Sigmoid colon (tissue), 4 donors: Measurements from ENCODE around the gene ACSL5.

Experiments
- EP300 ChIP-seq, 4 donors: sonication (generic); formaldehyde crosslinking; IDR thresholded peaks; one replicate each; pipeline ENCODE4 v1.6.1; 2017; ENCODE audit warnings: antibody characterized with exemption in 4 of 4
- TF ChIP-seq, protein P1 (sequence below), 4 experiments: fragments of 450-650 bp in 3 of 4; fragments of 200-600 bp in 1 of 4; IDR thresholded peaks; one replicate each; pipeline ENCODE4 v1.5.1; 2016 to 2019; ENCODE audit warnings: antibody characterized with exemption in 4 of 4, mild to moderate bottlenecking in 3 of 4, moderate library complexity in 2 of 4

DNA sequence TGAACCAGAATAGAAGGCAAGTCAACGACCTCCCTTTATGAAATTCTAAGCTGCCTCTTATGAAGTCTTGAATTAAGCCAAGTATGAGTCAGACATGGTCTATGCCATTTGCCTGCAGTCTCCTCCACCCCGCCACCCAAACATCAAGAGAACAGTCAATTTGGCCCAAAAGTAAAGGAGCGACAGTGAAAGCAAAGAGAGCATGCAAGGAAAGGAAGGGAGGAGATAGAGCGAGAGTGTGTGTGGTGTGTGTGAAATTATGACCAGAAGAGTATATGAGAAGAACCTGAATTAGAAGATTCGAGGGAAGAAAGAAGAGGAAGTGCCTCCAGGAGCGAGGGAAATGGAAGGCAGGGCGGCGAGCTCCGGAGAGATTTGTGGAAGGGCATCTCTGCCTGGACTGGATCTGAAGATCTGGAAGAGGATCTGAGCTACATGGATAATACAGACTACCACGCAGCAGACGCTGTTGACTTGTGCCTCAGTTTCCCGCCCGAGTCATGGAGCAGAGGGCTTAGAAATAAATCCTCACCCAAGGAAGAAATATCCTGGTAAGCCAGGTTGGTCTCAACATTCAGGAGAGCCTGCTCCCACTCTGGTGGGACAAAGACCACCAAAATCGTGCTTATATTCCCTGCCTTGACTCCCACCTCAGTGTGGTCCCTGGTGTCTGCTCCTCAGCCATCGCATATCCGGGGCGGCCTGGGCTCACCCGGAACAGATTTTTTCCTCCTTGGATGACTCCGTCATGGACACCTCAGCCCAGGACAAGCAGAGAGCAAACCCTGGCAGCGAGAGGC is 72.3 kb downstream of the ACSL5 start:
- TF ChIP-seq, protein P1, sequence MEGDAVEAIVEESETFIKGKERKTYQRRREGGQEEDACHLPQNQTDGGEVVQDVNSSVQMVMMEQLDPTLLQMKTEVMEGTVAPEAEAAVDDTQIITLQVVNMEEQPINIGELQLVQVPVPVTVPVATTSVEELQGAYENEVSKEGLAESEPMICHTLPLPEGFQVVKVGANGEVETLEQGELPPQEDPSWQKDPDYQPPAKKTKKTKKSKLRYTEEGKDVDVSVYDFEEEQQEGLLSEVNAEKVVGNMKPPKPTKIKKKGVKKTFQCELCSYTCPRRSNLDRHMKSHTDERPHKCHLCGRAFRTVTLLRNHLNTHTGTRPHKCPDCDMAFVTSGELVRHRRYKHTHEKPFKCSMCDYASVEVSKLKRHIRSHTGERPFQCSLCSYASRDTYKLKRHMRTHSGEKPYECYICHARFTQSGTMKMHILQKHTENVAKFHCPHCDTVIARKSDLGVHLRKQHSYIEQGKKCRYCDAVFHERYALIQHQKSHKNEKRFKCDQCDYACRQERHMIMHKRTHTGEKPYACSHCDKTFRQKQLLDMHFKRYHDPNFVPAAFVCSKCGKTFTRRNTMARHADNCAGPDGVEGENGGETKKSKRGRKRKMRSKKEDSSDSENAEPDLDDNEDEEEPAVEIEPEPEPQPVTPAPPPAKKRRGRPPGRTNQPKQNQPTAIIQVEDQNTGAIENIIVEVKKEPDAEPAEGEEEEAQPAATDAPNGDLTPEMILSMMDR (IDR thresholded peaks at IDR 0.05): no peak
- no peak for TF ChIP-seq EP300 (IDR thresholded peaks at IDR 0.05)
